ENCODE results near the gene ANXA10.
"Not testable (repeated sequence)": the region's sequence is repeated elsewhere in the genome, so short reads cannot be mapped to it uniquely, and the experiment has no call there.

ANXA10 gene

DNA sequence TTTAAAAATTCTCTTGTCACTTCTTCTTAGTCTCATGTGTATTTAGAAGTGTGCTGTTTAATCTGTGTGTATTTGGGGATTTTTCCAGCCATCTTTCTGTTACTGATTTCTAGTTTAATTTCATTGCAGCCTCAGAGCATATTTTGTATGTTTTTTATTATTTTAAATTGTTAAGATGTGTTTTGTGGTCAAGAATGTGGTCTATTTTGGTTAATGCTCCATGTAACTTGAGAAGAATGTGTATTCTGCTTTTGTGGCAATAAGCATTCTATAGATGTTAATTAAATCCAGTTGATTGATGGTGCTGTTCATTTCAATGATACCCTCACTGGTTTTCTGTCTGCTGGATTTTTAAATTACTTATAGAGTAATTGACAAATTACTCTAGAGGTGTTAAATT, 38.9 kb downstream of the ANXA10 start:
- Histone ChIP-seq H3K4me2 (ENCODE audit: low read depth, low read length, poor library complexity, severe bottlenecking) (no peak overlapping the region), H3K4me3 (ENCODE audit: low read length, poor library complexity, severe bottlenecking) (no peak overlapping the region), H2AFZ (ENCODE audit: low read length) (no peak overlapping the region), H3K9me3 (ENCODE audit: insufficient read depth, low read depth, low read length) (no peaks in the 10 kb centered on the region), H3K27me3 (ENCODE audit: insufficient read depth, low read length, poor library complexity, severe bottlenecking) (no peaks in the 10 kb centered on the region), H3F3A (ENCODE audit: low read depth) (no peaks in the 10 kb centered on the region), H3K4me1 (ENCODE audit: insufficient read depth, low read length, poor library complexity, severe bottlenecking) (no peaks in the 10 kb centered on the region), H3K9ac (ENCODE audit: low read depth, low read length, poor library complexity, severe bottlenecking) (no peak overlapping the region), H4K20me1 (ENCODE audit: insufficient read depth, low read length, poor library complexity, severe bottlenecking) (no peaks in the 10 kb centered on the region), H3K36me3 (ENCODE audit: insufficient read depth, low read length) (no peaks in the 10 kb centered on the region), H3K79me2 (ENCODE audit: insufficient read depth, low read length) (no peaks in the 10 kb centered on the region), H3K9me2 (replicated peaks; ENCODE audit: low read depth, low read length) (no peaks in the 10 kb centered on the region)
- TF ChIP-seq, protein P1, sequence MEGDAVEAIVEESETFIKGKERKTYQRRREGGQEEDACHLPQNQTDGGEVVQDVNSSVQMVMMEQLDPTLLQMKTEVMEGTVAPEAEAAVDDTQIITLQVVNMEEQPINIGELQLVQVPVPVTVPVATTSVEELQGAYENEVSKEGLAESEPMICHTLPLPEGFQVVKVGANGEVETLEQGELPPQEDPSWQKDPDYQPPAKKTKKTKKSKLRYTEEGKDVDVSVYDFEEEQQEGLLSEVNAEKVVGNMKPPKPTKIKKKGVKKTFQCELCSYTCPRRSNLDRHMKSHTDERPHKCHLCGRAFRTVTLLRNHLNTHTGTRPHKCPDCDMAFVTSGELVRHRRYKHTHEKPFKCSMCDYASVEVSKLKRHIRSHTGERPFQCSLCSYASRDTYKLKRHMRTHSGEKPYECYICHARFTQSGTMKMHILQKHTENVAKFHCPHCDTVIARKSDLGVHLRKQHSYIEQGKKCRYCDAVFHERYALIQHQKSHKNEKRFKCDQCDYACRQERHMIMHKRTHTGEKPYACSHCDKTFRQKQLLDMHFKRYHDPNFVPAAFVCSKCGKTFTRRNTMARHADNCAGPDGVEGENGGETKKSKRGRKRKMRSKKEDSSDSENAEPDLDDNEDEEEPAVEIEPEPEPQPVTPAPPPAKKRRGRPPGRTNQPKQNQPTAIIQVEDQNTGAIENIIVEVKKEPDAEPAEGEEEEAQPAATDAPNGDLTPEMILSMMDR (conservative IDR thresholded peaks at IDR 0.05; ENCODE audit: low read length) = no peak
- no peak for TF ChIP-seq EZH2phosphoT487 (IDR thresholded peaks at IDR 0.05; ENCODE audit: borderline replicate concordance)

DNA sequence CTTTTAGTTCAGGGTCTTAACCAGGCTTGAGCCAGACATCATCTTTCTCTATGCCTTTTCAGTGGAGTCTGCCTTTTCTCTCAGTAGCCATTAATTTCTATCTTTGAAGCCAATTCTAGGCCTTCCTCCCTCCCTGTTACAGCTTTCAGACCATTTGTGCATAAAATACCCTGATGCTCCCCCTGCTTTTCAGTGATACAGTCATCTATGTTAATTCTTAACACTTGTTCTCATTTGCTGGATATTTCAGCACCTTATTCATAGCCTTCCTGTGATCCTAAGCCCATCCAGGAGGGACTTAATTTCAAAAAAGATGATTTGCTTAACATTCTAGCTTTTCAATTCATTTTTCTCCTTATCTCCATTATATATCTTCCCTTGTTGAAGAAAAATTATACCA, 42.3 kb downstream of the ANXA10 start:
- Histone ChIP-seq H3K4me2 (ENCODE audit: low read depth, low read length, poor library complexity, severe bottlenecking) (no peak overlapping the region), H3K4me1 (ENCODE audit: insufficient read depth, low read length, poor library complexity, severe bottlenecking) (no peaks in the 10 kb centered on the region), H3K79me2 (ENCODE audit: insufficient read depth, low read length) (no peaks in the 10 kb centered on the region), H2AFZ (ENCODE audit: low read length) (no peak overlapping the region), H4K20me1 (ENCODE audit: insufficient read depth, low read length, poor library complexity, severe bottlenecking) (no peaks in the 10 kb centered on the region), H3K9me2 (replicated peaks; ENCODE audit: low read depth, low read length) (no peaks in the 10 kb centered on the region), H3K4me3 (ENCODE audit: low read length, poor library complexity, severe bottlenecking) (no peak overlapping the region), H3K27me3 (ENCODE audit: insufficient read depth, low read length, poor library complexity, severe bottlenecking) (no peaks in the 10 kb centered on the region), H3K9me3 (ENCODE audit: insufficient read depth, low read depth, low read length) (no peaks in the 10 kb centered on the region), H3K9ac (ENCODE audit: low read depth, low read length, poor library complexity, severe bottlenecking) (no peak overlapping the region), H3F3A (ENCODE audit: low read depth) (no peaks in the 10 kb centered on the region), H3K36me3 (ENCODE audit: insufficient read depth, low read length) (no peaks in the 10 kb centered on the region)
- TF ChIP-seq, protein P1 (conservative IDR thresholded peaks at IDR 0.05; ENCODE audit: low read length) = no peak
- TF ChIP-seq EZH2phosphoT487 (IDR thresholded peaks at IDR 0.05; ENCODE audit: borderline replicate concordance) = no peak

DNA sequence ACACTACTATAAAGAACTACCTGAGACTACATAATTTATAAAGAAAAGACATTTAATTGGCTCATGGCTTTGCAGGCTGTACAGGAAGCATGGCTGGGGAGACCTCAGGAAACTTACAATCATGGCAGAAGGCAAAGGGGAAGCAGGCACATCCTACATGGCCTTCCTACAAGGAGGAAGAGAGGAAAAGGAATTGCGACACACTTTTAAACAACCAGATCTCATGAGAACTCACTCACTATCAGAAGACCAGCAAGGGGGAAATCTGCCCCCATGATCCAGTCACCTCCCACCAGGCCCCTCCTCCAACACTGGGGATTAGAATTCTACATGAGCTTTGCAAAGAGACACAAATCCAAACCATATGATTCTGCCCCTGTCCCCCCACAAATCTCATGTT, 43.5 kb downstream of the ANXA10 start:
- H3K9me2 ChIP-seq (replicated peaks; ENCODE audit: low read depth, low read length); H3K4me3 ChIP-seq (ENCODE audit: low read length, poor library complexity, severe bottlenecking); H3K9ac ChIP-seq (ENCODE audit: low read depth, low read length, poor library complexity, severe bottlenecking); H3K36me3 ChIP-seq (ENCODE audit: insufficient read depth, low read length); H3K9me3 ChIP-seq (ENCODE audit: insufficient read depth, low read depth, low read length); H2AFZ ChIP-seq (ENCODE audit: low read length); H3F3A ChIP-seq (ENCODE audit: low read depth); H3K4me1 ChIP-seq (ENCODE audit: insufficient read depth, low read length, poor library complexity, severe bottlenecking); H3K27me3 ChIP-seq (ENCODE audit: insufficient read depth, low read length, poor library complexity, severe bottlenecking); H4K20me1 ChIP-seq (ENCODE audit: insufficient read depth, low read length, poor library complexity, severe bottlenecking); H3K4me2 ChIP-seq (ENCODE audit: low read depth, low read length, poor library complexity, severe bottlenecking); H3K79me2 ChIP-seq (ENCODE audit: insufficient read depth, low read length): not testable (repeated sequence)

DNA sequence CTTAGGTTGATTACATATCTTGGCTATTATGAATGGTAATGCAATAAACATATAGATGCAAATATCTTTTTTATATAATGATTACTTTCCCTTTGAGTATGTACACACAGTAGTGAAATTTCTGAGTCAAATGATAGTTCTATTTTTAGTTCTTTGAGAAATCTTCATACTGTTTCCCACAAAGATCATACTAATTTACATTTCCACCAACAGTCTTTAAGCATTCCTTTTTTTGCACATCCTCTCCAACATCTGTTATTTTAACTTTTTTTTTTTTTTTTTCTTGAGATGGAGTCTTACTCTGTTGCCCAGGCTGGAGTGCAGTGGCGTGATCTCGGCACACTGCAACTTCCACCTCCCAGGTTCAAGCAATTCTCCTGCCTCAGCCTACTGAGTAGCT, 45.4 kb downstream of the ANXA10 start:
- not testable (repeated sequence) for H3K9me3 ChIP-seq (ENCODE audit: insufficient read depth, low read depth, low read length); H3K4me3 ChIP-seq (ENCODE audit: low read length, poor library complexity, severe bottlenecking); H3K9ac ChIP-seq (ENCODE audit: low read depth, low read length, poor library complexity, severe bottlenecking); H3F3A ChIP-seq (ENCODE audit: low read depth); H4K20me1 ChIP-seq (ENCODE audit: insufficient read depth, low read length, poor library complexity, severe bottlenecking); H3K9me2 ChIP-seq (replicated peaks; ENCODE audit: low read depth, low read length); H3K4me2 ChIP-seq (ENCODE audit: low read depth, low read length, poor library complexity, severe bottlenecking); H3K36me3 ChIP-seq (ENCODE audit: insufficient read depth, low read length); H3K79me2 ChIP-seq (ENCODE audit: insufficient read depth, low read length); H3K27me3 ChIP-seq (ENCODE audit: insufficient read depth, low read length, poor library complexity, severe bottlenecking); H2AFZ ChIP-seq (ENCODE audit: low read length); H3K4me1 ChIP-seq (ENCODE audit: insufficient read depth, low read length, poor library complexity, severe bottlenecking)

Data from Loucy (cell line).